Keratinocyte (primary cell): ENCODE measurements around the gene VWDE. TPM values are rescaled to one million over a fixed set of nuclear protein-coding genes. Genes with fewer than 3 reads are reported as not detected.

Experiments used
- DNase-seq: peaks from one replicate; pipeline ENCODE4 v3.0.0-alpha.2; 2011; ENCODE audit warnings: low read depth, missing footprints, low spot score
- FAIRE-seq: peaks from 2 replicates; lab custom pipeline; 2011; peaks lifted over from hg19 to GRCh38; lab: Jason Lieb, UNC
- H2AFZ ChIP-seq: 2 replicates; pipeline ENCODE4 v1.6.0; 2012; ENCODE audit warnings: low read length, control low read depth, inconsistent platforms; ENCODE audit not compliant: control insufficient read depth
- H3K27ac ChIP-seq: 2 replicates; pipeline ENCODE4 v1.5.1; 2011; ENCODE audit warnings: low read length; ENCODE audit not compliant: control insufficient read depth, insufficient read depth
- H3K27me3 ChIP-seq: 3 replicates; pipeline ENCODE4 v1.6.0; 2011; ENCODE audit warnings: low read length; ENCODE audit not compliant: control insufficient read depth, insufficient read depth; ENCODE audit errors: extremely low read depth
- H3K36me3 ChIP-seq, 2 experiments: 2 replicates in 1 of 2; 3 replicates in 1 of 2; pipeline ENCODE4 v1.5.1; 2011; ENCODE audit warnings: low read length in 2 of 2, mild to moderate bottlenecking in 1 of 2; ENCODE audit not compliant: control insufficient read depth in 2 of 2, insufficient read depth in 2 of 2; ENCODE audit errors: extremely low read depth in 1 of 2
- H3K4me1 ChIP-seq: 3 replicates; pipeline ENCODE4 v1.5.1; 2011; ENCODE audit warnings: low read length; ENCODE audit not compliant: control insufficient read depth, insufficient read depth; ENCODE audit errors: extremely low read depth
- H3K4me2 ChIP-seq: 3 replicates; pipeline ENCODE4 v1.6.0; 2011; ENCODE audit warnings: low read depth, low read length; ENCODE audit not compliant: control insufficient read depth, insufficient read depth; ENCODE audit errors: extremely low read depth
- H3K4me3 ChIP-seq, 3 experiments: fragments of 200-600 bp in 1 of 3; sonication (generic) in 1 of 3; 2 replicates in 2 of 3; 3 replicates in 1 of 3; pipeline ENCODE4 v1.5.1; 2011 to 2016; ENCODE audit warnings: low read length in 3 of 3, mild to moderate bottlenecking in 3 of 3, control low read depth in 2 of 3, inconsistent platforms in 1 of 3, low read depth in 1 of 3, mixed read lengths in 1 of 3, mixed run types in 1 of 3, moderate library complexity in 1 of 3; ENCODE audit not compliant: control insufficient read depth in 2 of 3, insufficient read depth in 2 of 3; ENCODE audit errors: extremely low read depth in 1 of 3
- H3K79me2 ChIP-seq: 2 replicates; pipeline ENCODE4 v1.6.0; 2012; ENCODE audit warnings: low read length; ENCODE audit not compliant: control insufficient read depth, insufficient read depth
- H3K9ac ChIP-seq: 3 replicates; pipeline ENCODE4 v1.6.0; 2011; ENCODE audit warnings: low read length; ENCODE audit not compliant: control insufficient read depth, insufficient read depth; ENCODE audit errors: extremely low read depth
- H3K9me1 ChIP-seq: 3 replicates; pipeline ENCODE4 v1.6.0; 2011; ENCODE audit warnings: low read length; ENCODE audit not compliant: control insufficient read depth, insufficient read depth; ENCODE audit errors: extremely low read depth
- H3K9me3 ChIP-seq: 2 replicates; pipeline ENCODE4 v1.5.1; 2012; ENCODE audit warnings: low read depth, low read length; ENCODE audit not compliant: control insufficient read depth
- H4K20me1 ChIP-seq: 3 replicates; pipeline ENCODE4 v1.6.0; 2011; ENCODE audit warnings: low read length; ENCODE audit not compliant: control insufficient read depth, insufficient read depth; ENCODE audit errors: extremely low read depth
- EZH2 ChIP-seq: IDR thresholded peaks from one replicate; pipeline ENCODE4 v1.6.1; 2012; ENCODE audit warnings: inconsistent platforms, mild to moderate bottlenecking, low read length, moderate library complexity
- dilution Hi-C: fragments of 300-500 bp; cut with MboI; formaldehyde crosslinking; loops from one replicate; pipeline ENCODE4 v1.7.0; 2020; ENCODE audit warnings: low sequenced_read_pairs; ENCODE audit not compliant: extremely low pct_ligation_motif_present
- polyA plus RNA-seq, 5 experiments: library from polyadenylated mRNA; depleted of rRNA in 3 of 5; stranded (reverse) in 3 of 5; stranded (forward) in 1 of 5; unstranded in 1 of 5; fragments of >200 nt; gene quantifications; 1 replicate in 1 of 5; 2 replicates in 3 of 5; 3 replicates in 1 of 5; pipeline versions ENCODE4 v1.2.1 to v1.2.3, GENCODE V29; 2011 to 2012; ENCODE audit warnings: missing spikeins in 2 of 5, low read depth in 1 of 5, low replicate concordance in 1 of 5
- TF ChIP-seq, protein P1 (sequence below), 3 experiments: IDR thresholded peaks in 1 of 3; conservative IDR thresholded peaks in 1 of 3; optimal IDR thresholded peaks in 1 of 3; 2 replicates in 2 of 3; 3 replicates in 1 of 3; pipeline versions ENCODE3 to v1.5.1; 2011; ENCODE audit warnings: low read length in 3 of 3, mild to moderate bottlenecking in 3 of 3, moderate library complexity in 2 of 3, control low read depth in 1 of 3, inconsistent platforms in 1 of 3; ENCODE audit not compliant: insufficient read depth in 2 of 3; ENCODE audit errors: extremely low read depth in 1 of 3

VWDE gene
- polyA plus RNA-seq, 1 donor (not counting 4 experiments of a cell fraction or from before 2014, with no cell fraction given), result 0.01 TPM

DNA sequence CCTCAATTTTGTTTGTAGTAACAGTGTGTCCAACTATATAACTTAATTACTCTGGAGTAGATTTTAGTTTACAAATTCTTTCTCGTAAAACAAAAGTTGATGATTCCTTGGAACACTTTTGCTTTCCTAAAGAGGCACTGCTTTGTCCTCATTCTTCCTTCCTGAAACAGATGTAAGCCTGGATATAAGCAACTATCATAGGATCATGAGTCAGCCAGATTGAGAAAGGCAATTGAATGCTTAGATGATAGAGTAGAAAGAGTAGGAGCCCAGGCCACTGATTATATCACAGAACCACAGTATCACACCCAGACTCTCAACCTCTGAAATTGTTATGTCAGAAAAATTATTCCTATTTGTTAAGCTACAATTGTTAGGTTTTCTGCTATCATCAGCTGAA is 122.6 kb downstream of the VWDE start:
- no peak for TF ChIP-seq EZH2
- TF ChIP-seq, protein P1, sequence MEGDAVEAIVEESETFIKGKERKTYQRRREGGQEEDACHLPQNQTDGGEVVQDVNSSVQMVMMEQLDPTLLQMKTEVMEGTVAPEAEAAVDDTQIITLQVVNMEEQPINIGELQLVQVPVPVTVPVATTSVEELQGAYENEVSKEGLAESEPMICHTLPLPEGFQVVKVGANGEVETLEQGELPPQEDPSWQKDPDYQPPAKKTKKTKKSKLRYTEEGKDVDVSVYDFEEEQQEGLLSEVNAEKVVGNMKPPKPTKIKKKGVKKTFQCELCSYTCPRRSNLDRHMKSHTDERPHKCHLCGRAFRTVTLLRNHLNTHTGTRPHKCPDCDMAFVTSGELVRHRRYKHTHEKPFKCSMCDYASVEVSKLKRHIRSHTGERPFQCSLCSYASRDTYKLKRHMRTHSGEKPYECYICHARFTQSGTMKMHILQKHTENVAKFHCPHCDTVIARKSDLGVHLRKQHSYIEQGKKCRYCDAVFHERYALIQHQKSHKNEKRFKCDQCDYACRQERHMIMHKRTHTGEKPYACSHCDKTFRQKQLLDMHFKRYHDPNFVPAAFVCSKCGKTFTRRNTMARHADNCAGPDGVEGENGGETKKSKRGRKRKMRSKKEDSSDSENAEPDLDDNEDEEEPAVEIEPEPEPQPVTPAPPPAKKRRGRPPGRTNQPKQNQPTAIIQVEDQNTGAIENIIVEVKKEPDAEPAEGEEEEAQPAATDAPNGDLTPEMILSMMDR (optimal IDR thresholded peaks at IDR 0.05 in 1 of 3, IDR thresholded peaks at IDR 0.05 in 1 of 3, conservative IDR thresholded peaks at IDR 0.05 in 1 of 3; ENCODE audit: extremely low read depth in 1 of 3, insufficient read depth in 2 of 3, low read length in 3 of 3), result no peak
- no peak overlapping the region for H3K9ac ChIP-seq
- H3K27me3 ChIP-seq, result no peaks in the 10 kb centered on the region
- no peaks in the 10 kb centered on the region for H3K79me2 ChIP-seq
- no peak overlapping the region for H3K4me2 ChIP-seq
- H3K9me1 ChIP-seq, result no peaks in the 10 kb centered on the region
- no peaks in the 10 kb centered on the region for H4K20me1 ChIP-seq
- no peak overlapping the region for H2AFZ ChIP-seq
- H3K4me1 ChIP-seq, result no peaks in the 10 kb centered on the region
- H3K4me3 ChIP-seq, result no peak overlapping the region
- H3K36me3 ChIP-seq, result no peaks in the 10 kb centered on the region
- dilution Hi-C loops, result no loop called here
- FAIRE-seq (no peak), DNase-seq (no peak)
- H3K27ac ChIP-seq, result no peak overlapping the region
- H3K9me3 ChIP-seq, result no peaks in the 10 kb centered on the region

Other genes with a start within 250 kb of the VWDE start
- 23.4 to 32.9 TPM (median 24.6 TPM) in 3 replicates for gene TMEM106B, start 192.6 kb downstream of the VWDE start, polyA plus RNA-seq
- gene SCIN, start 166.9 kb upstream of the VWDE start, polyA plus RNA-seq, result 0.05 TPM in 1 of 3 replicates, not detected in the others